Renal cortical epithelial cell (primary cell): ENCODE results near the gene TARBP1. TPM values are rescaled to one million over a fixed set of nuclear protein-coding genes. Genes with fewer than 3 reads are reported as not detected.
A peak's percentile ranks its signal among the peaks of the same experiment; 100 is the strongest.
"Not testable (repeated sequence)": the region's sequence is repeated elsewhere in the genome, so short reads cannot be mapped to it uniquely, and the experiment has no call there.

ENCODE experiments used
- DNase-seq: peaks from one replicate; pipeline ENCODE4 v3.0.0-alpha.2; 2011; ENCODE audit warnings: low read depth
- total RNA-seq: library from RNA; depleted of rRNA; stranded (reverse); fragments of >200 nt; gene quantifications from 2 replicates; pipeline ENCODE4 v1.2.3, GENCODE V29; 2014

The TARBP1 gene
- total RNA-seq, 1 donor from 2014 or later = 20.6 TPM

- no peak for DNase-seq
Observed at GRCh38 chr1:234504969-234505768, 26.2 kb upstream of the TARBP1 start.

GRCh38 chr1:234504251-234504650 is 25.3 kb upstream of the TARBP1 start:
- DNase-seq = not testable (repeated sequence)

DNA sequence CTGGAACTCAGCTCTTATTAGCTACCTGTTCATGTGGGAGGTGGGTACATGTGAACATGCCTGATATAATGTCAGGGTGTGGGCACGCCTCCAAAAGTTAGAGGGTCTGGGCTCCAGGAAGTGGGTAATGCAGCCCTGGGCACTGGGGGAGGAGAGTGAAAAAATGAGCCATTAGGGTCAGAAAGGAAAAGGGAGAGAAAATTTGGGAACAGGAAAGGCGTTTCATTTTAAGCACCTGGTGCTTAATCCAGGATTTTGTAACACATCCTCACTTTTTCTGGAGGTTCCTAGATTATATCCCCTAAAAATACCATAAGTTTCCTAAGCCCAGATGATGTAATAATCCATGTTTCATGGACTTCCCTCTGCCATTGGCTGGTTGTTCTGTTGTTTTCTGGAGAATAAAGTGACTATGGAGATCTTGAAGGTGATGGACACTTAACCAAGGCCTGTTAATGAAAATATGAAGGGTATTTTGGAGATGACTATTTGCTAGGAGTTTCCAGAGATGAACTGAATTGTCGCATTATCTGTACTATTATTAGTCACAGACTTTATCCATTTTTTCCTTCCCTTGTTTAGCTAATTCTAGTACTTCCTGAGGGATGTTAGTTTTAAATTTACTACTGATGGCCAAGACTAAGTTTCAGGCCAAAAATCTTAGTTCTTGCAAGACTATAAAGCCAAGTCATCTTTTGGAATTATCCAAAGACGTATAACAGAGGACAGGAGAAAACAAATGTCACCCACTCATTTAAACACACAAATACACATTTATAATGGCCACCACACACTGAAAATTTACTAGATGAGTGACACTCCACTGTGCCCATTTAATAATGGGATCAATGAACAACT is 24.4 kb upstream of the TARBP1 start:
- no peak for DNase-seq

GRCh38 chr1:234502785-234503184 is 23.8 kb upstream of the TARBP1 start:
- no peak for DNase-seq

GRCh38 chr1:234500269-234500668 is 21.3 kb upstream of the TARBP1 start:
- peak; percentile 37 for DNase-seq

DNA sequence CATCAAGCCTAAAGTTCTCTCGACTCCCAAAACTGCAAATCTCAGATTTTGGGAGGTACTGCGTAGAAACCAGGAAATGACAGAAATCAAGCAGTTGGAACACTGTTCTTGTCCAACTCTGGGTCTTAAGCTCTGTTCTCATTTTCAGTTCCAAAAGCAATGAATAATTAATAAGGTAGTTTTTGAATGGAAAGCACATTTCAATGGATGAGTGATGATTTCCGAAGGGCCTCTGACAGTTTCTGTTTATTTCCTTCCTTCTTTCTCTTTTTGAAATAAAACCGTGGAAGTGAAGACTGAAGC is 20.9 kb upstream of the TARBP1 start:
- DNase-seq = no peak

- peak; percentile 69 for DNase-seq
Observed at GRCh38 chr1:234499119-234499942, 20.4 kb upstream of the TARBP1 start.

GRCh38 chr1:234498448-234499118 is 19.6 kb upstream of the TARBP1 start:
- DNase-seq = no peak

GRCh38 chr1:234497589-234497988 is 18.6 kb upstream of the TARBP1 start:
- DNase-seq = no peak

DNA sequence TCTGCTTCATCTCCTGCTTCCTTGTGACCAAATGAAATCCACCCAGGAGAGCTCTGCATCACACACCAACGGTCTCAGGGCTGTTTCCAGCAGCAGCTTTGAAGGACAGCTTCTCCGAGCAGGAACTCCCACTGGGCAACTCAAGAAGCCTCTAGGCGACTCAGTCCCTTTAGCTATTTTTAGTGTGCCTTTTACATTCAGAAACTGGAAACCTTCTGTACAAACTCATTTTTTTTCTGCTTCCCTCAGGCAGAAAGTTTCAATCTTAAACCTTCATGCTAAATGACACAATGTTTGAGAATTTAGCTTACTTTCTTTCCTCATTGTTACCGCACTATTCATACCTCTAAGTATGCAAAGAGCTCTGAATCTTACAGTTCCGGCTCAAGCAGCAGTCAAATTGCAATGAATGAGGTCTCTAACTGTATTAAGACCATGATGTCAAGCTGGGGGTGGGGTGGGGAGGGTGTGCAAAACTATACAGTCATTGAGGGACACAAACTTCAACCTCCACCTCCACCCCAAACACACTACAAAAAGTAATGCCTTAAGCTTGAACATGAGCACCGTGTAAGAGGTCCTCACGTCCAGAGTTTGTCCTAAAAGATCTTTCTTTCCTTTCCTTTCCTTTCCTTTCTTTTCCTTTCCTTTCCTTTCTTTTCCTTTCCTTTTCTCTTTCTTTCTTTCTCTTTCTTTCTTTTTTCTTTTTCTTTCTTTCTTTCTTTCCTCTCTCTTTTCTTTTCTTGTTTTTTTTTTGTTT is 16.4 kb upstream of the TARBP1 start:
- DNase-seq = peak; percentile 98

DNA sequence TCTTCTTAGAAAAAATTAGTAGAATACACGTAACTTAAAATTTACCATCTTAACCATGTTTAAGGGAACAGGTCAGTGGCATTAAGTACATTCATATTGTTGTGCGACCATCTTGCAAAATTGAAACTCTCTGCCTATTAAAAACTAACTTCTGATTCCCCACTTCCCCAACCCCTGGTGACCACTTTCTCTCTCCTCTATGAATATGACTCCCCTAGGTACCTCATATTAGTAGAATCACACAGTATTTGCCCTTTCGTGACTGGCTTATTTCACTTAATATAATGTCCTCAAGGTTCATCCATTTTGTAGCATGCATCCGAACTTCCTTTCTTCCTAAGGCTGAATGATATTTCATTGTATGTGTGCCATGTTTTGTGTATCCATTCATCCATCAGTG is 15.1 kb upstream of the TARBP1 start:
- DNase-seq = no peak

GRCh38 chr1:234490793-234491479 is 12.0 kb upstream of the TARBP1 start:
- no peak for DNase-seq

DNA sequence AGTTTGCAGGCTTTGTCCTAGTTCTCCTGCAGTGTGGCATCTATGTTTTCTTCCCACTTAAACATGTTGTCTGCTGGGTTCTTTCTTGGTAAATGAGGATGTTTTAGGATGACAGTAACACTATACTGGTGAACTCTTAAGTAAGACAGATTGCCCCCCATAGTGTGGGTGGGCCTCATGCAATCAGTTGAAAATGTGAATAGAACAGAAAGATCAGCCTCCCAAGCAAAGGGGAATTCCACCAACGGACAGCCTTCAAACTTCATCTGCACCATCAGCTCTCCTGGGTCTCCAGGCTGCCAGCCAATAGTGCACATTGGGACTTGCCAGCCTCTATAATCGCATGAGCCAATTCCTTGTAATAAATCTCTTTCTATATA is 10.7 kb upstream of the TARBP1 start:
- no peak for DNase-seq

- DNase-seq = peak; percentile 46
Observed at GRCh38 chr1:234489007-234489697, 10.2 kb upstream of the TARBP1 start.

GRCh38 chr1:234488054-234489006 is 9.4 kb upstream of the TARBP1 start:
- DNase-seq = no peak

GRCh38 chr1:234486858-234487840 is 8.2 kb upstream of the TARBP1 start:
- DNase-seq = peak; percentile 71

DNA sequence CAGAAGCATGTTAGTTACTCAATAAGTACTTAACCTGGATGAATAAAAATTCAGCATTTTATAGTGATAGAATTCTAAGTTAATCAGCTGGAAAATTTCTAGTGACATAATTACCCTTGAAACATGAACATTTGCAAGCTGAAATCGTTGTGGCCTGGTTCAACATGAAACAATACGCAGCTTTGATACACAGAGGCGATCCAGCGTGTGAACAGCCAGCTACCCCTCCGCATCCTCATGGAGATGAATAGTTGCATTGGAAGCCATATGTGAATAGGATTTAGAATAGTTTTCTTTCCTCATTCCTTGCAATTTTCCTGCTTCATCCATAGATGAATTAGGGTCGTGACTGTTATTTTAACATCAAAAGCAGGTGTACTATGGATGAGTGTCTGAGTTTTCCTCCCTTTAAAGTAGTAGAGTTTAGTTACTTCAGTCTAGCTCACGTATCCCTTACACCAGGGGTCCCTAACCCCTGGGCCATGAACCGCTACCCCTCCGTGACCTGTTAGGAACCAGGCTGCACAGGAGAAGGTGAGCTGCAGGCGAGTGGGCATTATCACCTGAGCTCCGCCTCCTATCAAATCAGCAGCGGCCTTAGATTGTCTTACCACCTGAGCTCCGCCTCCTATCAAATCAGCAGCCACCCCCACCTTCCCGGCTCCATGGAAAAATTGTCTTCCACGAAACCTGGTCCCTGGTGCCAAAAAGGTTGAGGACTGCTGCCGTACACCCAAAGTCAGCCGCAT is 6.2 kb upstream of the TARBP1 start:
- DNase-seq = no peak
